ENCODE data around the gene INPP4B.

INPP4B gene

GRCh38 chr4:142367418-142368180 lies 478.5 kb downstream of the INPP4B start:
- H3F3A ChIP-seq (ENCODE audit: insufficient read depth, low read length) = no peaks in the 10 kb centered on the region
- H4K20me1 ChIP-seq (ENCODE audit: insufficient read depth, low read length) = no peaks in the 10 kb centered on the region
- H3K4me2 ChIP-seq (ENCODE audit: low read length) = no peak overlapping the region
- H2AFZ ChIP-seq (ENCODE audit: low read length) = no peak overlapping the region
- H3K27me3 ChIP-seq (ENCODE audit: insufficient read depth, low read length) = no peaks in the 10 kb centered on the region
- no peaks in the 10 kb centered on the region for H3K79me2 ChIP-seq (ENCODE audit: insufficient read depth, low read length)
- H3K9me3 ChIP-seq (ENCODE audit: low read length) = no peaks in the 10 kb centered on the region
- TF ChIP-seq EZH2 (IDR thresholded peaks at IDR 0.05; ENCODE audit: borderline replicate concordance, low read length) = no peak
- no peak for TF ChIP-seq CTCF (IDR thresholded peaks at IDR 0.05; ENCODE audit: low read length)
- no peaks in the 10 kb centered on the region for H3K36me3 ChIP-seq (ENCODE audit: insufficient read depth, low read length)
- no peaks in the 10 kb centered on the region for H3K4me1 ChIP-seq (ENCODE audit: insufficient read depth, low read length, severe bottlenecking)
- no peaks in the 10 kb centered on the region for H3K9me2 ChIP-seq (ENCODE audit: low read depth, low read length)
- no peak overlapping the region for H3K4me3 ChIP-seq (ENCODE audit: low read depth, low read length, poor library complexity, severe bottlenecking)
- H3K9ac ChIP-seq (ENCODE audit: low read length) = no peak overlapping the region
- no peak overlapping the region for H3K27ac ChIP-seq (ENCODE audit: low read depth, low read length, poor library complexity, severe bottlenecking)

- Histone ChIP-seq H3K9ac (ENCODE audit: low read length) (no peak overlapping the region), H3K79me2 (ENCODE audit: insufficient read depth, low read length) (no peaks in the 10 kb centered on the region), H3K4me3 (ENCODE audit: low read depth, low read length, poor library complexity, severe bottlenecking) (no peak overlapping the region), H4K20me1 (ENCODE audit: insufficient read depth, low read length) (no peaks in the 10 kb centered on the region), H3K4me2 (ENCODE audit: low read length) (no peak overlapping the region), H3K9me3 (ENCODE audit: low read length) (no peaks in the 10 kb centered on the region), H3F3A (ENCODE audit: insufficient read depth, low read length) (no peaks in the 10 kb centered on the region), H3K36me3 (ENCODE audit: insufficient read depth, low read length) (no peaks in the 10 kb centered on the region), H3K27me3 (ENCODE audit: insufficient read depth, low read length) (no peaks in the 10 kb centered on the region), H3K27ac (ENCODE audit: low read depth, low read length, poor library complexity, severe bottlenecking) (no peak overlapping the region), H3K9me2 (ENCODE audit: low read depth, low read length) (no peaks in the 10 kb centered on the region), H3K4me1 (ENCODE audit: insufficient read depth, low read length, severe bottlenecking) (no peaks in the 10 kb centered on the region), H2AFZ (ENCODE audit: low read length) (no peak overlapping the region)
- TF ChIP-seq EZH2 (IDR thresholded peaks at IDR 0.05; ENCODE audit: borderline replicate concordance, low read length) = no peak
- no peak for TF ChIP-seq CTCF (IDR thresholded peaks at IDR 0.05; ENCODE audit: low read length)
These were observed 479.3 kb downstream of the INPP4B start for GRCh38 chr4:142366769-142367181.

GRCh38 chr4:142365391-142365790 lies 480.7 kb downstream of the INPP4B start:
- no peak for TF ChIP-seq CTCF (IDR thresholded peaks at IDR 0.05; ENCODE audit: low read length)
- TF ChIP-seq EZH2 (IDR thresholded peaks at IDR 0.05; ENCODE audit: borderline replicate concordance, low read length) = no peak
- Histone ChIP-seq H3K27ac (ENCODE audit: low read depth, low read length, poor library complexity, severe bottlenecking) (no peak overlapping the region), H3K27me3 (ENCODE audit: insufficient read depth, low read length) (no peaks in the 10 kb centered on the region), H3K9me3 (ENCODE audit: low read length) (no peaks in the 10 kb centered on the region), H3F3A (ENCODE audit: insufficient read depth, low read length) (no peaks in the 10 kb centered on the region), H3K4me2 (ENCODE audit: low read length) (no peak overlapping the region), H3K9me2 (ENCODE audit: low read depth, low read length) (no peaks in the 10 kb centered on the region), H3K79me2 (ENCODE audit: insufficient read depth, low read length) (no peaks in the 10 kb centered on the region), H3K9ac (ENCODE audit: low read length) (no peak overlapping the region), H4K20me1 (ENCODE audit: insufficient read depth, low read length) (no peaks in the 10 kb centered on the region), H2AFZ (ENCODE audit: low read length) (no peak overlapping the region), H3K36me3 (ENCODE audit: insufficient read depth, low read length) (no peaks in the 10 kb centered on the region), H3K4me3 (ENCODE audit: low read depth, low read length, poor library complexity, severe bottlenecking) (no peak overlapping the region), H3K4me1 (ENCODE audit: insufficient read depth, low read length, severe bottlenecking) (no peaks in the 10 kb centered on the region)
